Heart left ventricle (tissue), 13 donors: Measurements from ENCODE around the gene DDIT4.

Source experiments
- CTCF ChIP-seq, 12 donors: fragments of 200-600 bp; sonication (generic) in 4 of 12; IDR thresholded peaks; one replicate each; pipeline versions ENCODE4 v1.5.0 to v1.8.0; 2018 to 2022; ENCODE audit warnings: antibody characterized with exemption in 12 of 12, mild to moderate bottlenecking in 5 of 12
- POLR2A ChIP-seq, 2 donors: fragments of 450-650 bp; IDR thresholded peaks; one replicate each; pipeline ENCODE4 v1.6.1; 2017; ENCODE audit warnings: antibody characterized with exemption in 2 of 2, mild to moderate bottlenecking in 2 of 2, moderate library complexity in 2 of 2
- donor health status: ischemic (EF 13 %, LVEDD 7.1; RV severe dilation, severe dysfunction).
- donor health status: DM: no; HTN: yes; CAD: no.
- donor health status: DM: no; HTN: no; CAD: no.
- donor health status: ischemic (EF 25% LVEDD 6.9; RV normal size, moderate dysfunction).
- donor health status: ischemic (EF 25% LVEDD 5.7; RV mildly dilated, moderate dysfunction).
- donor health status: ischemic (EF 35%, LVEDD 5.7; RV mildly dilated, moderate dysfunction).
- donor health status: nonischemic (EF 11% LVEDD 7.7; RV severe dilation, severe dysfunction).
- donor health status: DM: yes; HTN: yes; CAD: no.
- donor health status: PGD.
- donor health status: ischemic (EF 29% LVEDD 5.4; RV normal size, mild dysfunction).
- donor health status: nonischemic (EF 23%, LVEDD 6.1; RV moderate dilation, normal function).

GRCh38 chr10:72273410-72274212 lies at the start of gene DDIT4:
- TF ChIP-seq CTCF (IDR thresholded peaks at IDR 0.05): no peak
- peak; percentile 99 to 100 for TF ChIP-seq POLR2A (IDR thresholded peaks at IDR 0.05)
